Measurements from ENCODE around the gene PPP1R14D.

The PPP1R14D gene

GRCh38 chr15:40773496-40773895 lies 55.0 kb downstream of the PPP1R14D start:
- no peaks in the 10 kb centered on the region for H4K20me1 ChIP-seq (ENCODE audit: insufficient read depth, low read length, poor library complexity, severe bottlenecking)
- H3K9me3 ChIP-seq (ENCODE audit: insufficient read depth, low read depth, low read length), result no peaks in the 10 kb centered on the region
- H3K4me1 ChIP-seq (ENCODE audit: insufficient read depth, low read length, poor library complexity, severe bottlenecking), result peaks cover 35% of the 10 kb centered on the region
- H2AFZ ChIP-seq (ENCODE audit: low read length), result no peak overlapping the region
- no peak overlapping the region for H3K4me3 ChIP-seq (ENCODE audit: low read length, poor library complexity, severe bottlenecking)
- peaks cover 13% of the 10 kb centered on the region for H3F3A ChIP-seq (ENCODE audit: low read depth)
- H3K27me3 ChIP-seq (ENCODE audit: insufficient read depth, low read length, poor library complexity, severe bottlenecking), result no peaks in the 10 kb centered on the region
- no peak overlapping the region for H3K9ac ChIP-seq (ENCODE audit: low read depth, low read length, poor library complexity, severe bottlenecking)
- no peak overlapping the region for H3K4me2 ChIP-seq (ENCODE audit: low read depth, low read length, poor library complexity, severe bottlenecking)
- TF ChIP-seq, protein P1, sequence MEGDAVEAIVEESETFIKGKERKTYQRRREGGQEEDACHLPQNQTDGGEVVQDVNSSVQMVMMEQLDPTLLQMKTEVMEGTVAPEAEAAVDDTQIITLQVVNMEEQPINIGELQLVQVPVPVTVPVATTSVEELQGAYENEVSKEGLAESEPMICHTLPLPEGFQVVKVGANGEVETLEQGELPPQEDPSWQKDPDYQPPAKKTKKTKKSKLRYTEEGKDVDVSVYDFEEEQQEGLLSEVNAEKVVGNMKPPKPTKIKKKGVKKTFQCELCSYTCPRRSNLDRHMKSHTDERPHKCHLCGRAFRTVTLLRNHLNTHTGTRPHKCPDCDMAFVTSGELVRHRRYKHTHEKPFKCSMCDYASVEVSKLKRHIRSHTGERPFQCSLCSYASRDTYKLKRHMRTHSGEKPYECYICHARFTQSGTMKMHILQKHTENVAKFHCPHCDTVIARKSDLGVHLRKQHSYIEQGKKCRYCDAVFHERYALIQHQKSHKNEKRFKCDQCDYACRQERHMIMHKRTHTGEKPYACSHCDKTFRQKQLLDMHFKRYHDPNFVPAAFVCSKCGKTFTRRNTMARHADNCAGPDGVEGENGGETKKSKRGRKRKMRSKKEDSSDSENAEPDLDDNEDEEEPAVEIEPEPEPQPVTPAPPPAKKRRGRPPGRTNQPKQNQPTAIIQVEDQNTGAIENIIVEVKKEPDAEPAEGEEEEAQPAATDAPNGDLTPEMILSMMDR (conservative IDR thresholded peaks at IDR 0.05; ENCODE audit: low read length), result no peak
- TF ChIP-seq EZH2phosphoT487 (IDR thresholded peaks at IDR 0.05; ENCODE audit: borderline replicate concordance), result no peak
- peaks cover 19% of the 10 kb centered on the region for H3K36me3 ChIP-seq (ENCODE audit: insufficient read depth, low read length)
- 0 out of 2 replicates have a peak, but pooled peaks cover under 1% of the 10 kb centered on the region for H3K79me2 ChIP-seq (ENCODE audit: insufficient read depth, low read length)
- H3K9me2 ChIP-seq (replicated peaks; ENCODE audit: low read depth, low read length), result no peaks in the 10 kb centered on the region

GRCh38 chr15:40772014-40772413 lies 56.5 kb downstream of the PPP1R14D start:
- H3K79me2 ChIP-seq (ENCODE audit: insufficient read depth, low read length), result peaks cover 15% of the 10 kb centered on the region; the same call in 1 of the 2 replicates
- H3K36me3 ChIP-seq (ENCODE audit: insufficient read depth, low read length), result peaks cover 14% of the 10 kb centered on the region
- H4K20me1 ChIP-seq (ENCODE audit: insufficient read depth, low read length, poor library complexity, severe bottlenecking), result no peaks in the 10 kb centered on the region
- H3K4me1 ChIP-seq (ENCODE audit: insufficient read depth, low read length, poor library complexity, severe bottlenecking), result peaks cover 43% of the 10 kb centered on the region
- no peak overlapping the region for H3K4me3 ChIP-seq (ENCODE audit: low read length, poor library complexity, severe bottlenecking)
- H3K4me2 ChIP-seq (ENCODE audit: low read depth, low read length, poor library complexity, severe bottlenecking), result no peak overlapping the region
- H3K9me2 ChIP-seq (replicated peaks; ENCODE audit: low read depth, low read length), result no peaks in the 10 kb centered on the region
- no peaks in the 10 kb centered on the region for H3K9me3 ChIP-seq (ENCODE audit: insufficient read depth, low read depth, low read length)
- TF ChIP-seq EZH2phosphoT487 (IDR thresholded peaks at IDR 0.05; ENCODE audit: borderline replicate concordance), result no peak
- TF ChIP-seq, protein P1 (conservative IDR thresholded peaks at IDR 0.05; ENCODE audit: low read length), result no peak
- H3F3A ChIP-seq (ENCODE audit: low read depth), result peaks cover 13% of the 10 kb centered on the region
- H3K27me3 ChIP-seq (ENCODE audit: insufficient read depth, low read length, poor library complexity, severe bottlenecking), result no peaks in the 10 kb centered on the region
- H3K9ac ChIP-seq (ENCODE audit: low read depth, low read length, poor library complexity, severe bottlenecking), result no peak overlapping the region
- no peak overlapping the region for H2AFZ ChIP-seq (ENCODE audit: low read length)

GRCh38 chr15:40771242-40771641 lies 57.3 kb downstream of the PPP1R14D start:
- H3K27me3 ChIP-seq (ENCODE audit: insufficient read depth, low read length, poor library complexity, severe bottlenecking), result no peaks in the 10 kb centered on the region
- H3K9me2 ChIP-seq (replicated peaks; ENCODE audit: low read depth, low read length), result no peaks in the 10 kb centered on the region
- peaks cover 14% of the 10 kb centered on the region for H3K36me3 ChIP-seq (ENCODE audit: insufficient read depth, low read length)
- H3K79me2 ChIP-seq (ENCODE audit: insufficient read depth, low read length), result peaks cover 23% of the 10 kb centered on the region; the same call in 1 of the 2 replicates
- no peak overlapping the region for H2AFZ ChIP-seq (ENCODE audit: low read length)
- peak overlapping the region; percentile 78 for H3K4me2 ChIP-seq (ENCODE audit: low read depth, low read length, poor library complexity, severe bottlenecking)
- H3K4me1 ChIP-seq (ENCODE audit: insufficient read depth, low read length, poor library complexity, severe bottlenecking), result peaks cover 50% of the 10 kb centered on the region
- peaks cover 13% of the 10 kb centered on the region for H3F3A ChIP-seq (ENCODE audit: low read depth)
- TF ChIP-seq, protein P1 (conservative IDR thresholded peaks at IDR 0.05; ENCODE audit: low read length), result no peak
- TF ChIP-seq EZH2phosphoT487 (IDR thresholded peaks at IDR 0.05; ENCODE audit: borderline replicate concordance), result no peak
- H3K9ac ChIP-seq (ENCODE audit: low read depth, low read length, poor library complexity, severe bottlenecking), result peak overlapping the region; percentile 80
- H3K4me3 ChIP-seq (ENCODE audit: low read length, poor library complexity, severe bottlenecking), result peak overlapping the region; percentile 70
- H4K20me1 ChIP-seq (ENCODE audit: insufficient read depth, low read length, poor library complexity, severe bottlenecking), result no peaks in the 10 kb centered on the region
- H3K9me3 ChIP-seq (ENCODE audit: insufficient read depth, low read depth, low read length), result no peaks in the 10 kb centered on the region
